ENCODE results near the gene PIN4.

GRCh38 chrX:72247206-72247942 lies 65.8 kb downstream of the PIN4 start:
- no peak for TF ChIP-seq EZH2 (IDR thresholded peaks at IDR 0.05; ENCODE audit: insufficient read depth, low read length)
- TF ChIP-seq CTCF (IDR thresholded peaks at IDR 0.05; ENCODE audit: insufficient read depth, low read depth, low read length) = no peak
